Left hindlimb (tissue), 1 donor: ENCODE results near the gene CHCHD3.

ENCODE experiments used
- DNase-seq: peaks from one replicate; pipeline ENCODE4 v3.0.0-alpha.2; 2018

The CHCHD3 gene

GRCh38 chr7:133081599-133082389 lies at the start of gene CHCHD3:
Gene CHCHD3, minus strand, starts transcription at chr7:133082090. Its CDS starts 153 bp downstream, at chr7:133081937.
- DNase-seq: peak; percentile 98

GRCh38 chr7:133130166-133130565 lies 48.3 kb upstream of the CHCHD3 start:
- no peak for DNase-seq

- DNase-seq: no peak
Observed at GRCh38 chr7:133126422-133126821, 44.5 kb upstream of the CHCHD3 start.

GRCh38 chr7:133124974-133125373 lies 43.1 kb upstream of the CHCHD3 start:
- no peak for DNase-seq

DNA sequence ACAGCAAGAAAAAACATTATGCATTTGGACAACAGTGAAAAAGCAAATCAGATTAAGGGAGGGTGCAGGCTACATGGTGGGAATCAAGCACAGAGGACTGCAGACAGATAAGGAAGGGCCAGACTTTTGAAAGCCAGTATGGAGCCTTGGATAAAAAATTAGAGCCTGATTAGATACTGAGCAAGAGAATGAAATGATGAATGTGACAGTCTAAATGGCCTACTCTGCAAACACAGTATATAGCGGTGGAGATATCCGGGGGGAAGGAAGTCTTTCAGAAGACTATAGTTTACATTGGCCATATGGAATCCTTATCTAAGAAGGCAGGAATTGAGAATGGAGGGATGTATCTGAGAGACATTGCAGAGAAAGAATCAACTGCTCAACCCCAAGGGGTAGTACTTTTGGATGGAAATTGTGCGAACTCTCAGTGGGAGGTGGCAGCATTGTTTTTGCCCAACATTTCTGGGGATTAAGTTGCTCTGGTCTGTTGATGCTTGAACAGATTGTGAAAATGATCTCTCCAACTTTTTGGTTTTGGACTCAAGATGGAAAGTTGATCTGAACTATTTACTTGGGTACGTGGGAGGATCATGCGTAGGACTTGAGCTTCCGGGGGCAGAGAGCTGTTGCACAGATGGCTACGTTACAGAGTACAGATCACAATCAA lies 39.4 kb upstream of the CHCHD3 start:
- no peak for DNase-seq

GRCh38 chr7:133119067-133119466 lies 37.2 kb upstream of the CHCHD3 start:
- DNase-seq: no peak

DNA sequence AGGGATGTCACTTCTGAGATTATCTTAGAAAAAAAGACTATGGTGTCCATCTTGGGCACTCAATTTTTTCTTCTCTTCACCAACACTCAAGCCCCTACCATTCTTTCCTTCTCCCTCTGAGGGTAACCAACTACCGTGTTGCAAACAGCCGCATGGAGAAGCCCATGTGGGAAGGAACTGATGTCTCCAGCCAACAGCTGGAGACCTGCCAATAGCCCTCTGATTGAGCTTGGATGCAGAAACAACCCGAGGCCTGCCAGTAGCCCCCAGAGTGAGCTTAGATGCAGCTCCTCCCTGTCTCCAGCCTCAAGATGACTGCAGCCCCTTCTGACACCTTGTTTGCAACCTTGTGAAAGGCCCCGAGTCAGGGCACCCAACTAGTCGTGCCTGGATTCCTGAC lies 36.4 kb upstream of the CHCHD3 start:
- no peak for DNase-seq

DNA sequence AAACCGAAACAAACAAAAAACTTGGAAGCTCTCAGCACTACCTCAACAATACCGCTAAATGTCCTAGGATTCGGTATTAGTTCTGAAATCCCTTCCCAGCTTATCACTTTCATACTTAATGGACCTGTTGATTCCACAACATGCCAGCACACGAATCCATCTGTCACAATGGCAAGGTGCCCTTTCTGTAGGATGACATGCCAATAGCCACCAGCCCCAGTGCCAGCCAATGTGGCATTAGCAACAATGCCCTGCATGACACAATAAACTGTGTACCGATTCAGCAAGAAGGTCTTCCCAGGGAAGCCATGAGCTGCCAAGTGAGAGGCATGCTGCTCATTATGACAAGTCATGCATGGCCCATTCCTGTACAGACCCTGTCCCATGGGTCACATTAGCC lies 35.6 kb upstream of the CHCHD3 start:
- no peak for DNase-seq

DNA sequence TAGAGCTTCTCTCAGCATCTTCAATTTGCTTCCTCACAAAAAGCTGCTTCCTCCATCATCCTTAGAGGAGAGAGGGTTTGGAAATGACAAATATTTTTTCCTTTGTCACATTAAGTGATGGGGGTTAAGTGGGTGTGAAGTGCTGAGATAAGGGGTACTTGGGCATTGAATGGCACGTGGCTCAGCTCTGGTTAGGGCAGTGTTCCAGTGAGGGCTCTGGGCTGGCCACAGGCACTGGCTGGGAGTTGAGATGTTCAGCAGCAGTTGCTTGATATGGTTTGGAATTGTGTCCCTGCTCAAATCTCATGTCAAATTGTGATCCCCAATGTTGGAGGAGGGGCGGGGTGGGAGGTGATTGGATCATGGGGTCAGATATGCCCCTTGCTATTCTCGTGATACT lies 33.7 kb upstream of the CHCHD3 start:
- no peak for DNase-seq

DNA sequence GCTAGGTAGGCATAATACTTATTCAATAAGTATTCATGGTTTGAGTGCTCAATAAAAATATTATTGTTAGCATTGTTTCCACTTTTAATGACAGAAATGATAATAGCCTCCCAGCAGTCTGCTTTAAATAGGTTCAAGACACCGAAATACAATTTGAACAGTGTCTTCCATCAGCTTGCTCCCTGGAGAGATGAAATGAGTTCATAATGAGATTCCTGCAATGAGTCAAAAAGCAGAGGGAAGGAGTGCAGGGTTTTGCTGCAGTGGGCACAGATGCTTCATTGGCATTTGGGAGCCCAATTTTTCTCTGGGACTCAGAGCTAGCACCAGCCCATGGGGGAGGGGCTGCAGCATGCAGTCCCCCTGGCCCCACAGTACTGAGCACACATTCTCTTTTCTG lies 32.6 kb upstream of the CHCHD3 start:
- DNase-seq: no peak

DNA sequence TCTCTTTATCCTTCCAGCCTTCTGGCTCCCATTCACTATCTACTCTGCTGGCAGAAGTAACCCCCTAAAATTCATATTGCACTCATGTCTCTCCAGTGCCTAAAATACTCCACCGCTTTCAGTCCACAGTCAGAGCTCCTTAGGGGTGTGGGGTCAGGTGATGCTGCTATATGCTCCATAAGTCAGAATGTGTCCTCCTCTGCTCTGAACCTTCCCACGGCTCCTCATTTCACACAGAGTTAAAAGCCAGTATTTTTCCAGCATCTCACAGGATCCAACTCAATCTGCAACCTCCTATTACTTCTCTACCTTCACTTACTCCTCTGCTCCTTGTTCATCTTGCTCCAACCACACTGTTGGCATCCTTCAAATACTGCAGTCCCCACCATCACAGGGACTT lies 31.1 kb upstream of the CHCHD3 start:
- no peak for DNase-seq

DNA sequence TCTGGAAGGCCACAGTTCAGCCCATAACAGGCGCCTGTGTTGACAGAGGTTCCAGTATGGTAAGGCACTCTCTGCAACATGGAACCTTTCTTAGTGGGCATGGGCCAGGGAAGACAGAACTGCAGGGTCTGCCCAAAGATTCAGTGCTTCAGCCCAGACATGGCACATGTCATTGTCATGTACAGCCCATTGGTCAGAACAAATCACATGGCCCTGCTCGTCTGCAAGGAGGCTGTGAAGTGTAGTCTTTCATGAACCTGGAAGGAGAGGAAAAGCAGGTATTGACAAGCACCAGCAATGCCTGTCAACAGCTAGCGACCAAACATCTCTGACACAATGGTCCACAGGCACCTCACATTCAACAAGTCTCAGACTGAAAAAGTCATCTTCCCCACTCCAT lies 30.4 kb upstream of the CHCHD3 start:
- no peak for DNase-seq

- DNase-seq: no peak
Observed at GRCh38 chr7:133110312-133110711, 28.4 kb upstream of the CHCHD3 start.

- no peak for DNase-seq
Observed at GRCh38 chr7:133109816-133110215, 27.9 kb upstream of the CHCHD3 start.

- no peak for DNase-seq
Observed at GRCh38 chr7:133108023-133108422, 26.1 kb upstream of the CHCHD3 start.

DNA sequence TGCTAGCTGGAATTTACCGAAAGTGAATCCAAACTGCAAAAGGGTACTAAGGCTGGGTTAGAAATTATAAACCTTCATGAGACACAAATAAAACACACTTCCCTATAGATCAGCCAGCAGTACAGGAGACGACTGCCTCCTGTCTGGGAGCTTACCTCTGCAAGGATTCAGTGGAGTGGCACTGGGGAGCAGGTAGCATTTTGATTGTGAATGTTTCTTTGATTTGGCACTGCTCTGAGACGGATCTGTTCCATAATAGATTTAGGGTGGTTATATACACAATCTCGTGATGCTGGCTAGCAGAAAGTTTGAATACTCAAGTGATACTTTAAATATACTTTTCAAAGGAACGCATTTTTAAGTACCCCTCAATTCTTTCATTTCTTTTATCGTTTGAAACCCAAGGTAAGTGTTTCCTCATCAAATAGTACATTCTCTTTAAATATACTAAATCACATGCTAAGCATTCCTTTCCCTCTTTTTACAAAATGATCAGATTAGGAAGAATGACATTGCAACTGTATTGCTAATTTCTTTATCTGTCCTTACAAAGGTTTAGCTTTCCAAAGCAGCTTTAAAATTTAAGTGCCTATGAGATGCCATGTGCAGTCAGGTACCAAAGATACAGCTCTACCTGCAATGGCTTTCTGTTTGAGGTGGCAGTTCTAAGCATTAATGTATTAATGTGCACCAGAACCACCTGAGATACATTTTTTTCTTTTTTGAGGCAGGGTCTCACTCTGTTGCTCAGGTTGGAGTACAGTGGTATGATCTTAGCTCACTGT lies 20.6 kb upstream of the CHCHD3 start:
- no peak for DNase-seq

DNA sequence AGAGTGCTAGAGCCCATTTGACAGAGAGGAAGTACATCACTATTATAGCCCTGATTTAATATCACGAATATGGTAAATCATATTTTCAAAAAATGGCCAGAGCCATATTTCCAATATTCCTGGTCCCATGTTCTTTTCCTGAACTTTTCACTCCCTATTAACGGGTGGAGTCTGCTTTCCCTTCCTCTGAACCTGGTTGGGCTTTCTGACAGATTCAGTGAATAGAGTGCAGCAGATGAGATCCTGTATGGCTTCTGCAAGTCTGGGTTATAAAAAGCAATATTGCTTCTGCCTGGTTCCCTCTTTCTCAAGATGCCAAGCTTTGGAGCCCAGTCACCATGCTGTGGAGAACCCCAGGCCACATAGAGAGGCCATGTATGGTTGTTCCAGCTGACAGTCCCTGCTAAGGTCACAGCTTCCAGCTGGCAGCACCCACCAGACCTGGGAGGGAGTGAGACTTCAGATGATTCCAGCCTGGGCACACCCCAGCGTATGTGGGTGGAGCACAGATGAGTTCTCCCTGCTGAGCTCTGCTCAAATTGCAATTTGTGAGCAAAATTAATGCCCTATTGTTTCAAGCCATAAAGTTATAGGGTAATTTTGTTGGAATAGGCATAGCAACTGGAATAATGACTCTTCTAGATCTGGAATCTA lies 17.9 kb upstream of the CHCHD3 start:
- no peak for DNase-seq

DNA sequence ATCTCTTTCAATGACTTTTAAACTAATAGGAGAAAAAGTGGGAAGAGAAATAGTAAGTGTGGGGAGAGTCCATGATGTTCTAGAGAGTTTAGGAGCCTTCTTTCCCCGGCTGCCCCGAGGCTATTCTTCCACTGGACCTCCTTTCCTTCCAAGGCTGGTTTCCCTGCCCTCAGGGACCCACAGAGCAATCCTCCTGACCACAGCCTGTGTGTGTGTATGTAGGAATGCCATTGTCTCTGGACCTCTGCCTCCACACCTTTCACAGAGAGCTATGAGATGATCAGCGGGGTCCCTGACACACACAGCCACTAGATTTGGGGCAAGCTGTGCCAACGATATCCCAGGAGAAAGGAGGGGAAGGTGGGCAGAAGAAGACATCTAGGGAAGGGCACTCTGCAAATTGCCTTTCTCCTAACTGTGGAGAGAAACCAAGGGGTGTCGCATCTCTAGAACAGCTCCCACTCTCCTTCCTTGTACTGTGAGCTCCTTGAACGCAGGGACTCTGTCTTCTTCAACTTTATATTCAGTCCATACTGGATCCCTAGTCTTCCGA lies 13.3 kb upstream of the CHCHD3 start:
- DNase-seq: no peak

- DNase-seq: no peak
Observed at GRCh38 chr7:133091943-133092464, 10.1 kb upstream of the CHCHD3 start.

GRCh38 chr7:133082390-133082766 lies 488 bp upstream of the CHCHD3 start:
- no peak for DNase-seq

DNA sequence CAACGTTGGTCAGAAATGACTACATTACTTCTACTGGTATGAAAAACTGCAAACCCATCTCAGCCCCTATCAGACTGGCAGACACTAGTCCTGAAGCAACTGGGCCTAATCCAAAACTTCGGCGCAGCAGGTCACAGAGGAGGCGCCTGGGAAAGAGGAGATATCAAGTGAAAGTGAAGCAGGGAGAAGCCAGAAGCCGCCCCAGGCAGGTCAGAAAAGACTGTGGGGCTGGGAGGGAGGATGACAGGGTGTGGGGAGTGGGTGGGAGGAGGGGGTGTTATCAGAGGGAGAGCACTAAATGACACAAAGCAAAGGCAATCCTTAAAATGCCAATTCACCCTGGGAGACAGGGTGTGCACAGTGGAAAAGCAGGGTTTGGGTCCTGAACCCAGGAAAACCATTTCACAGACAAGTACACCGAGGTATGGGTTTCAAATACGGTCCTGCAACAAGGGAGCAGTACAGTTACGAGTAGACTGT lies 731 bp downstream of the CHCHD3 start:
- DNase-seq: no peak

DNA sequence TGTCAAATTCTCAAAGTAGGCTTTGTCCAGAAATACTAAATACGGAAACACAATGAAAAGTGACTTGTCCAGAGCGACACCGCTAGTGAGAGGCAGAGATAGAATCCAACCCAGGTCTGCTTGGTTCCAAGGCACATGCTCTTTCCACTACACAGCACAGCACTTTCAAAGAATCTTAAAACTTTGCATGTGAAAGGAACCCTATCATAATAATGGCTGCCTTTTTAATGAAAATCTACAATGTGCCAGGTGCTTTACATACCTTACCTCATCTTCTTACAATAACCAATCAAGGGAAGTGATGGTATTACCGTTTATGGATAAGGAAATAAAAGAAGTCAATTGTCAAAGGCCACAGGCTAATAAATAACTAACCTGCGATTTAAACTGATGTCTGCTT lies 2.6 kb downstream of the CHCHD3 start:
- no peak for DNase-seq

- DNase-seq: no peak
Observed at GRCh38 chr7:133077394-133077793, 4.5 kb downstream of the CHCHD3 start.
